Sigmoid colon (tissue), 4 donors: ENCODE results near the gene BOC.
A peak's percentile ranks its signal among the peaks of the same experiment; 100 is the strongest.

Source experiments
- CTCF ChIP-seq, 4 experiments: fragments of 450-650 bp in 3 of 4; fragments of 200-600 bp in 1 of 4; IDR thresholded peaks; one replicate each; pipeline ENCODE4 v1.5.1; 2016 to 2019; ENCODE audit warnings: antibody characterized with exemption in 4 of 4, mild to moderate bottlenecking in 3 of 4, moderate library complexity in 2 of 4
- EP300 ChIP-seq, 4 donors: sonication (generic); formaldehyde crosslinking; IDR thresholded peaks; one replicate each; pipeline ENCODE4 v1.6.1; 2017; ENCODE audit warnings: antibody characterized with exemption in 4 of 4
- POLR2A ChIP-seq, 2 donors: fragments of 450-650 bp; IDR thresholded peaks; one replicate each; pipeline ENCODE4 v1.6.1; 2016; ENCODE audit warnings: antibody characterized with exemption in 2 of 2, mild to moderate bottlenecking in 2 of 2, moderate library complexity in 2 of 2
- POLR2AphosphoS5 ChIP-seq, 4 donors: sonication (generic); formaldehyde crosslinking; IDR thresholded peaks; one replicate each; pipeline ENCODE4 v1.6.1; 2017; ENCODE audit warnings: antibody characterized with exemption in 4 of 4

- TF ChIP-seq CTCF (IDR thresholded peaks at IDR 0.05) = no peak
- TF ChIP-seq POLR2AphosphoS5 (IDR thresholded peaks at IDR 0.05) = peak in 3 of 4 donors; percentile 35 to 73 (median 67)
- TF ChIP-seq EP300 (IDR thresholded peaks at IDR 0.05) = no peak
- TF ChIP-seq POLR2A (IDR thresholded peaks at IDR 0.05) = no peak
These were observed 43.0 kb downstream of the BOC start for GRCh38 chr3:113254171-113254947.
